Keratinocyte (primary cell): ENCODE results near the gene RUNX1. TPM values are rescaled to one million over a fixed set of nuclear protein-coding genes. Genes with fewer than 3 reads are reported as not detected.

Source experiments
- DNase-seq: peaks from one replicate; pipeline ENCODE4 v3.0.0-alpha.2; 2011; ENCODE audit warnings: low read depth, missing footprints, low spot score
- FAIRE-seq: peaks from 2 replicates; lab custom pipeline; 2011; peaks lifted over from hg19 to GRCh38; lab: Jason Lieb, UNC
- H2AFZ ChIP-seq: 2 replicates; pipeline ENCODE4 v1.6.0; 2012; ENCODE audit warnings: low read length, control low read depth, inconsistent platforms; ENCODE audit not compliant: control insufficient read depth
- H3K27ac ChIP-seq: 2 replicates; pipeline ENCODE4 v1.5.1; 2011; ENCODE audit warnings: low read length; ENCODE audit not compliant: control insufficient read depth, insufficient read depth
- H3K27me3 ChIP-seq: 3 replicates; pipeline ENCODE4 v1.6.0; 2011; ENCODE audit warnings: low read length; ENCODE audit not compliant: control insufficient read depth, insufficient read depth; ENCODE audit errors: extremely low read depth
- H3K36me3 ChIP-seq, 2 experiments: 2 replicates in 1 of 2; 3 replicates in 1 of 2; pipeline ENCODE4 v1.5.1; 2011; ENCODE audit warnings: low read length in 2 of 2, mild to moderate bottlenecking in 1 of 2; ENCODE audit not compliant: control insufficient read depth in 2 of 2, insufficient read depth in 2 of 2; ENCODE audit errors: extremely low read depth in 1 of 2
- H3K4me1 ChIP-seq: 3 replicates; pipeline ENCODE4 v1.5.1; 2011; ENCODE audit warnings: low read length; ENCODE audit not compliant: control insufficient read depth, insufficient read depth; ENCODE audit errors: extremely low read depth
- H3K4me2 ChIP-seq: 3 replicates; pipeline ENCODE4 v1.6.0; 2011; ENCODE audit warnings: low read depth, low read length; ENCODE audit not compliant: control insufficient read depth, insufficient read depth; ENCODE audit errors: extremely low read depth
- H3K4me3 ChIP-seq, 3 experiments: fragments of 200-600 bp in 1 of 3; sonication (generic) in 1 of 3; 2 replicates in 2 of 3; 3 replicates in 1 of 3; pipeline ENCODE4 v1.5.1; 2011 to 2016; ENCODE audit warnings: low read length in 3 of 3, mild to moderate bottlenecking in 3 of 3, control low read depth in 2 of 3, inconsistent platforms in 1 of 3, low read depth in 1 of 3, mixed read lengths in 1 of 3, mixed run types in 1 of 3, moderate library complexity in 1 of 3; ENCODE audit not compliant: control insufficient read depth in 2 of 3, insufficient read depth in 2 of 3; ENCODE audit errors: extremely low read depth in 1 of 3
- H3K79me2 ChIP-seq: 2 replicates; pipeline ENCODE4 v1.6.0; 2012; ENCODE audit warnings: low read length; ENCODE audit not compliant: control insufficient read depth, insufficient read depth
- H3K9ac ChIP-seq: 3 replicates; pipeline ENCODE4 v1.6.0; 2011; ENCODE audit warnings: low read length; ENCODE audit not compliant: control insufficient read depth, insufficient read depth; ENCODE audit errors: extremely low read depth
- H3K9me1 ChIP-seq: 3 replicates; pipeline ENCODE4 v1.6.0; 2011; ENCODE audit warnings: low read length; ENCODE audit not compliant: control insufficient read depth, insufficient read depth; ENCODE audit errors: extremely low read depth
- H3K9me3 ChIP-seq: 2 replicates; pipeline ENCODE4 v1.5.1; 2012; ENCODE audit warnings: low read depth, low read length; ENCODE audit not compliant: control insufficient read depth
- H4K20me1 ChIP-seq: 3 replicates; pipeline ENCODE4 v1.6.0; 2011; ENCODE audit warnings: low read length; ENCODE audit not compliant: control insufficient read depth, insufficient read depth; ENCODE audit errors: extremely low read depth
- CTCF ChIP-seq, 3 experiments: IDR thresholded peaks in 1 of 3; conservative IDR thresholded peaks in 1 of 3; optimal IDR thresholded peaks in 1 of 3; 2 replicates in 2 of 3; 3 replicates in 1 of 3; pipeline versions ENCODE3 to v1.5.1; 2011; ENCODE audit warnings: low read length in 3 of 3, mild to moderate bottlenecking in 3 of 3, moderate library complexity in 2 of 3, control low read depth in 1 of 3, inconsistent platforms in 1 of 3; ENCODE audit not compliant: insufficient read depth in 2 of 3; ENCODE audit errors: extremely low read depth in 1 of 3
- EZH2 ChIP-seq: IDR thresholded peaks from one replicate; pipeline ENCODE4 v1.6.1; 2012; ENCODE audit warnings: inconsistent platforms, mild to moderate bottlenecking, low read length, moderate library complexity
- dilution Hi-C: fragments of 300-500 bp; cut with MboI; formaldehyde crosslinking; loops from one replicate; pipeline ENCODE4 v1.7.0; 2020; ENCODE audit warnings: low sequenced_read_pairs; ENCODE audit not compliant: extremely low pct_ligation_motif_present
- polyA plus RNA-seq, 5 experiments: library from polyadenylated mRNA; depleted of rRNA in 3 of 5; stranded (reverse) in 3 of 5; stranded (forward) in 1 of 5; unstranded in 1 of 5; fragments of >200 nt; gene quantifications; 1 replicate in 1 of 5; 2 replicates in 3 of 5; 3 replicates in 1 of 5; pipeline versions ENCODE4 v1.2.1 to v1.2.3, GENCODE V29; 2011 to 2012; ENCODE audit warnings: missing spikeins in 2 of 5, low read depth in 1 of 5, low replicate concordance in 1 of 5

RUNX1 gene
- polyA plus RNA-seq, 1 donor (not counting 4 experiments of a cell fraction or from before 2014, with no cell fraction given): 44.9 TPM

GRCh38 chr21:35046263-35046624, 2.9 kb downstream of the RUNX1 start:
- Histone ChIP-seq H3K4me2 (no peak overlapping the region), H3K36me3 (no peaks in the 10 kb centered on the region), H3K4me1 (peaks cover 38% of the 10 kb centered on the region), H3K9me3 (no peaks in the 10 kb centered on the region), H3K9ac (no peak overlapping the region), H4K20me1 (no peaks in the 10 kb centered on the region), H2AFZ (no peak overlapping the region), H3K79me2 (no peaks in the 10 kb centered on the region), H3K9me1 (no peaks in the 10 kb centered on the region), H3K4me3 (no peak overlapping the region), H3K27ac (no peak overlapping the region), H3K27me3 (no peaks in the 10 kb centered on the region)
- dilution Hi-C loops: no loop called here
- TF ChIP-seq CTCF (optimal IDR thresholded peaks at IDR 0.05 in 1 of 3, IDR thresholded peaks at IDR 0.05 in 1 of 3, conservative IDR thresholded peaks at IDR 0.05 in 1 of 3; ENCODE audit: extremely low read depth in 1 of 3, insufficient read depth in 2 of 3, low read length in 3 of 3) (no peak), EZH2 (no peak)
- DNase-seq: no peak
- no peak for FAIRE-seq

GRCh38 chr21:35045542-35046262, 3.4 kb downstream of the RUNX1 start:
- Histone ChIP-seq H3K9me1 (no peaks in the 10 kb centered on the region), H3K4me3 (no peak overlapping the region), H3K27me3 (no peaks in the 10 kb centered on the region), H3K4me1 (peaks cover 33% of the 10 kb centered on the region), H3K9ac (no peak overlapping the region), H3K36me3 (no peaks in the 10 kb centered on the region), H3K27ac (no peak overlapping the region), H3K4me2 (no peak overlapping the region), H3K79me2 (no peaks in the 10 kb centered on the region), H2AFZ (no peak overlapping the region), H4K20me1 (no peaks in the 10 kb centered on the region), H3K9me3 (no peaks in the 10 kb centered on the region)
- TF ChIP-seq EZH2: no peak
- no peak for TF ChIP-seq CTCF (optimal IDR thresholded peaks at IDR 0.05 in 1 of 3, IDR thresholded peaks at IDR 0.05 in 1 of 3, conservative IDR thresholded peaks at IDR 0.05 in 1 of 3; ENCODE audit: extremely low read depth in 1 of 3, insufficient read depth in 2 of 3, low read length in 3 of 3)
- DNase-seq (no peak), FAIRE-seq (no peak)
- dilution Hi-C loops: no loop called here
